Suprapubic skin (tissue), 4 donors: Measurements from ENCODE around the gene SIGLEC6. TPM values are rescaled to one million over a fixed set of nuclear protein-coding genes. Genes with fewer than 3 reads are reported as not detected.

Experiments
- DNase-seq, 2 donors: peaks; one replicate each; pipeline ENCODE4 v3.0.0-alpha.2; 2019; ENCODE audit warnings: low spot score in 2 of 2
- H3K27ac ChIP-seq: fragments of 200-600 bp; sonication (generic); one replicate; pipeline ENCODE4 v1.5.1; 2019
- H3K27me3 ChIP-seq: fragments of 200-600 bp; sonication (generic); one replicate; pipeline ENCODE4 v1.5.1; 2019
- H3K36me3 ChIP-seq: fragments of 200-600 bp; sonication (generic); one replicate; pipeline ENCODE4 v1.5.1; 2019
- H3K4me1 ChIP-seq: fragments of 200-600 bp; sonication (generic); one replicate; pipeline ENCODE4 v1.5.1; 2019
- H3K4me3 ChIP-seq: fragments of 200-600 bp; sonication (generic); one replicate; pipeline ENCODE4 v1.5.1; 2019; ENCODE audit warnings: mild to moderate bottlenecking
- H3K9me3 ChIP-seq: fragments of 200-600 bp; sonication (generic); one replicate; pipeline ENCODE4 v1.5.1; 2019
- EP300 ChIP-seq: sonication (generic); formaldehyde crosslinking; IDR thresholded peaks from one replicate; pipeline ENCODE4 v1.6.1; 2017; ENCODE audit warnings: antibody characterized with exemption
- POLR2A ChIP-seq, 2 donors: fragments of 450-650 bp; IDR thresholded peaks; one replicate each; pipeline ENCODE4 v1.6.1; 2017; ENCODE audit warnings: antibody characterized with exemption in 2 of 2, mild to moderate bottlenecking in 2 of 2, moderate library complexity in 2 of 2
- POLR2AphosphoS5 ChIP-seq, 3 donors: sonication (generic); formaldehyde crosslinking; IDR thresholded peaks; one replicate each; pipeline ENCODE4 v1.6.1; 2017; ENCODE audit warnings: antibody characterized with exemption in 3 of 3
- WGBS: methylation state at CpG from one replicate; pipeline ENCODE4 v1.1.5; 2018; 5-methylcytosine and 5-hydroxymethylcytosine counted together
- total RNA-seq, 4 donors: library from RNA; depleted of rRNA; stranded (reverse); fragments of >200 nt; gene quantifications; one replicate each; pipeline ENCODE4 v1.1.0, GENCODE V29; 2016
- TF ChIP-seq, protein P1 (sequence below), 2 donors: fragments of 200-600 bp in 1 of 2; fragments of 450-650 bp in 1 of 2; sonication (generic) in 1 of 2; IDR thresholded peaks; one replicate each; pipeline ENCODE4 v1.5.1; 2016 to 2019; ENCODE audit warnings: antibody characterized with exemption in 2 of 2, mild to moderate bottlenecking in 1 of 2, moderate library complexity in 1 of 2

The SIGLEC6 gene
- total RNA-seq, 4 donors from 2014 or later: 0.26 to 0.30 TPM; not detected in 2

- WGBS: 85% methylated on average over 5 of the region's 5 CpGs
- Histone ChIP-seq H3K4me1 (no peaks in the 10 kb centered on the region), H3K36me3 (no peaks in the 10 kb centered on the region), H3K9me3 (no peaks in the 10 kb centered on the region), H3K4me3 (no peak overlapping the region), H3K27ac (no peak overlapping the region), H3K27me3 (peaks cover 7% of the 10 kb centered on the region)
- TF ChIP-seq, protein P1, sequence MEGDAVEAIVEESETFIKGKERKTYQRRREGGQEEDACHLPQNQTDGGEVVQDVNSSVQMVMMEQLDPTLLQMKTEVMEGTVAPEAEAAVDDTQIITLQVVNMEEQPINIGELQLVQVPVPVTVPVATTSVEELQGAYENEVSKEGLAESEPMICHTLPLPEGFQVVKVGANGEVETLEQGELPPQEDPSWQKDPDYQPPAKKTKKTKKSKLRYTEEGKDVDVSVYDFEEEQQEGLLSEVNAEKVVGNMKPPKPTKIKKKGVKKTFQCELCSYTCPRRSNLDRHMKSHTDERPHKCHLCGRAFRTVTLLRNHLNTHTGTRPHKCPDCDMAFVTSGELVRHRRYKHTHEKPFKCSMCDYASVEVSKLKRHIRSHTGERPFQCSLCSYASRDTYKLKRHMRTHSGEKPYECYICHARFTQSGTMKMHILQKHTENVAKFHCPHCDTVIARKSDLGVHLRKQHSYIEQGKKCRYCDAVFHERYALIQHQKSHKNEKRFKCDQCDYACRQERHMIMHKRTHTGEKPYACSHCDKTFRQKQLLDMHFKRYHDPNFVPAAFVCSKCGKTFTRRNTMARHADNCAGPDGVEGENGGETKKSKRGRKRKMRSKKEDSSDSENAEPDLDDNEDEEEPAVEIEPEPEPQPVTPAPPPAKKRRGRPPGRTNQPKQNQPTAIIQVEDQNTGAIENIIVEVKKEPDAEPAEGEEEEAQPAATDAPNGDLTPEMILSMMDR (IDR thresholded peaks at IDR 0.05): no peak
- TF ChIP-seq POLR2AphosphoS5 (IDR thresholded peaks at IDR 0.05) (no peak), EP300 (no peak), POLR2A (IDR thresholded peaks at IDR 0.05) (no peak)
- DNase-seq: no peak
Measured at GRCh38 chr19:51485960-51486660, 45.4 kb downstream of the SIGLEC6 start.

DNA sequence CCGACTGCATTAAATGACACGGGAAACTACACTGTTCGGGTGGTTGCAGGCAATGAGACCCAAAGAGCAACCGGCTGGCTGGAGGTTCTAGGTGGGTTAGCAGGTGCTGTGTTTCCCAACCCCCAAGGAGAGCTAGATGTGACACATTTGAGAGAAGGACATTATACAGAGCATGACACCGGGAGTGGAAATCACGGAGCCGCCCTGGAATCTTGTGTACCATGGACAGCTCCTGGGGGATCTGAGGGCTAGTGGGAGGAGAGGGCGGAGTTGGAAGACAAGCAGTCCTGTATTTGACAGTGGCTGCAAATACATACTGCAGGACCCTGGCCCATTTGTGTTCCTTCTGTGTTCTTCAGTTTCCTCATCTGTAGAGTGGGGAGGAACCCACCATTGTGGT, 50.9 kb downstream of the SIGLEC6 start:
- Histone ChIP-seq H3K36me3 (no peaks in the 10 kb centered on the region), H3K27ac (no peak overlapping the region), H3K9me3 (no peaks in the 10 kb centered on the region), H3K27me3 (peaks cover 30% of the 10 kb centered on the region), H3K4me3 (no peak overlapping the region), H3K4me1 (no peaks in the 10 kb centered on the region)
- no peak for DNase-seq
- no peak for TF ChIP-seq POLR2A (IDR thresholded peaks at IDR 0.05)
- TF ChIP-seq, protein P1 (IDR thresholded peaks at IDR 0.05): no peak
- no peak for TF ChIP-seq POLR2AphosphoS5 (IDR thresholded peaks at IDR 0.05)
- no peak for TF ChIP-seq EP300
- 42% methylated on average over 8 of the region's 8 CpGs for WGBS

GRCh38 chr19:51479531-51480331, 51.7 kb downstream of the SIGLEC6 start:
- no peaks in the 10 kb centered on the region for H3K9me3 ChIP-seq
- no peak overlapping the region for H3K27ac ChIP-seq
- 80% methylated on average over 12 of the region's 12 CpGs for WGBS
- H3K36me3 ChIP-seq: no peaks in the 10 kb centered on the region
- H3K27me3 ChIP-seq: peaks cover 32% of the 10 kb centered on the region
- TF ChIP-seq, protein P1 (IDR thresholded peaks at IDR 0.05): no peak
- TF ChIP-seq EP300 (no peak), POLR2AphosphoS5 (IDR thresholded peaks at IDR 0.05) (no peak)
- H3K4me1 ChIP-seq: no peaks in the 10 kb centered on the region
- DNase-seq: peak in 1 of 2 donors; percentile 3
- H3K4me3 ChIP-seq: no peak overlapping the region

GRCh38 chr19:51478381-51479234, 52.9 kb downstream of the SIGLEC6 start, which contains the start of gene CEACAM18:
Gene CEACAM18 (plus strand): TSS chr19:51478539.
- TF ChIP-seq POLR2A (IDR thresholded peaks at IDR 0.05) (no peak), EP300 (no peak), POLR2AphosphoS5 (IDR thresholded peaks at IDR 0.05) (no peak)
- TF ChIP-seq, protein P1 (IDR thresholded peaks at IDR 0.05): no peak
- Histone ChIP-seq H3K9me3 (no peaks in the 10 kb centered on the region), H3K36me3 (no peaks in the 10 kb centered on the region), H3K27ac (no peak within 1 kb of the TSS), H3K4me3 (no peak within 1 kb of the TSS), H3K27me3 (peaks cover 41% of the 10 kb centered on the region), H3K4me1 (no peaks in the 10 kb centered on the region)
- WGBS: 64% methylated on average over 17 of the region's 17 CpGs
- DNase-seq: peak in 1 of 2 donors; percentile 58
